KBM-7 (cell line): ENCODE measurements around the gene CPNE9.
A peak's percentile ranks its signal among the peaks of the same experiment; 100 is the strongest.

ENCODE experiments used
- DNase-seq: peaks from one replicate; pipeline ENCODE4 v3.0.0-alpha.2; 2015
- in situ Hi-C: fragments of 300-500 bp; cut with MboI; formaldehyde crosslinking; loops from 2 replicates; pipeline ENCODE4 v1.14.3; 2020; ENCODE audit warnings: low sequenced_read_pairs, low pct_unique_long_range_greater_than_20kb, mixed read lengths

Gene CPNE9

DNA sequence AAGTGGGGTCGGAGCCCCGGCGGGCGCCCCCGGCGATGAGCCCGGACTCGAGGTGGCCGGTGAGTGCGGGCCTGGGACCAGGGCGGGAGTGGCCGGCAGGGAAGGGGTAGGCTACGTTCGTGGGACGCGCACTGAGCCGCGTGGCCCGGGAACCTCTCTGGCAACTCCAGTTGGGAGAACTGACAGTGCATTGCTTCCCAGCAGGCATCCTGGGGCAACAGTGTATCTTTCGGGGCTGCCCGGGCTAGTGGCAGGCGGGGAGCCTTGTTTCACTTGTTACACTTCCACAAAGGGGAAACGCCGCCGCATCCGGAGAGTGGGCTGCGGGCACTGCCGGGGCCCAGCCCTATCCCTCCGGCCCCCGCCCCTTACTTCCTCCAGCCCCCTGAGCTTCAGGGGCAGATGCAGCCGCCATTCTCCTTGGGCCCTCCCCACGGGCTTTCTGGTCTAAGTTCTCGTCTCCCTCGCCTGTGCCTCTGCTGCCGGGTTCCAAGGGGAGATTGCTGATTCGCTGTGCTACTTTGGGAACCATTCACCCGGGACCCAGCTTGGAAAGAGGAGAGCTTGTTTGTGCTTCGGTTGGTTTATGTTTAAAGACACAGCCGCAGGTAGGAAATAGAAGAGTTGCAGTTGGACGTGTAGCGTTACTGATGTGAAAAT is 28.6 kb downstream of the CPNE9 start:
- in situ Hi-C loops: no loop called here

DNA sequence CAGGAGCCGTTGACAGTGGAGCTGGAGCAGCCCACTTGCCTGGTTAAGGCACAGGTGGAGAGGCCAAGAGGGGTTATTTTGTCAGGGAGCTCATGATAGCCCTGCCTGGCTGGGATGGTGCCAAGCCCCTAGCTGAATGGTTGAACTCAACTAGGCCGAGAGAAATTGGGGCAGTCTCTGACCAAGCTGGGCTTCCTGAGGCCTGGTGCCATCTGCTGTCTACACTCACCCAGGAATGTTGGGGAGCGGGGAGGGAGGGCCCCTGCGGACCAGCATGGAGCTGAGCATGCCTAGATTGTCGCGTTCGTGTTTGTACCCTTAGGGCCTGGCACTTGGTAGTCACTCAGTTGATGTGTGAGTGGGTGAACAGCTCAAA is 29.1 kb downstream of the CPNE9 start:
- DNase-seq: no peak
- in situ Hi-C loops: no loop called here

More for the DNA sequence above, 28.6 kb downstream of the CPNE9 start:
- peak; percentile 81 for DNase-seq

DNA sequence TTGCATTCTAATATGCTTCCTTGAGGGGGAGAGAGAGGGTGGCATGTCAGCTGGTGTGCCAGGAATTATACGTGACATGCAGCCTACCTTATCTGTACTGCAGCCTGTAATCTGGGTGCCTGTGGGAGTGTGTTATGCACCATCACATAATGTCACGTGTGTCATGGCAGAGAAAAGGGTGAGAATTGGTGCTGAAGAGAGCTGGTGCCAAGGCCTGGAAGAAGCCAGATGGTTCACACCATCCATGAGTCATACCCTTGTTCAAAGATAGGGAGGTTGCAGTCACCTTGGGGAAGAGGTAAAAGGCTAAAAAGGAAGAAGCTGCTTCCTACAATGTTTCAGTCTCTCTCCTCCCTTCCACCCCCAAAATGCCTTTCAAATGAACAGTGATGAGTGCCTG is 33.2 kb downstream of the CPNE9 start:
- in situ Hi-C loops: no loop called here
- DNase-seq: no peak

DNA sequence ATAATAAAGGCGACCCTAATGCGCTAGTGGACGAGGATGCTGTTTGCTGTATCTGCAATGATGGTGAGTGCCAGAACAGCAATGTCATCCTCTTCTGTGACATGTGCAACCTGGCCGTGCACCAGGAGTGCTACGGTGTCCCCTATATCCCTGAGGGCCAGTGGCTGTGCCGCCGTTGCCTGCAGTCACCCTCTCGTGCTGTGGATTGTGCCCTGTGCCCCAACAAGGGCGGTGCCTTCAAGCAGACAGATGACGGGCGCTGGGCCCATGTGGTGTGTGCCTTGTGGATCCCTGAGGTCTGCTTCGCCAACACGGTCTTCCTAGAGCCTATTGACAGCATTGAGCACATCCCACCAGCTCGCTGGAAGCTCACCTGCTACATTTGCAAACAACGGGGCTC is 35.5 kb downstream of the CPNE9 start:
- in situ Hi-C loops: no loop called here
- DNase-seq: no peak

DNA sequence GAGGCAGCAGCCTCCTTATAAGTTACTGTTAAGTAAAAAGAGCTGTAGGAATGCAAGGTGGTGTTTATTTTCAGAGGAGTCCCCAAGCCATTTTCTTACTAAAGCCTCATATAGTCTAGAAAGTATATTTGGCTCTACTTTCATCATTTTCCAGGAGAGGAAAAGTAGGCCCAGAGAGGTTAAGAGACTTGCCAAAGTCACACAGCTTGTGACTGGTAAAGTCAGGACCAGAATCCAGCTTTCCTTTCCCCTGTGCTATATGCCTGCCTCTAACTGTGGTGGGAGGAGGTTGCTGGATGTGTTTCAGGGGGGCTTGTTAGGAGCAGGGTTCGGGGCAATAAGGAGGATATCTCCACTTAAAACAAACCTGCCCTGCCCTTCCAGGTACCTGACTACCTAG is 38.9 kb downstream of the CPNE9 start:
- in situ Hi-C loops: no loop called here

DNA sequence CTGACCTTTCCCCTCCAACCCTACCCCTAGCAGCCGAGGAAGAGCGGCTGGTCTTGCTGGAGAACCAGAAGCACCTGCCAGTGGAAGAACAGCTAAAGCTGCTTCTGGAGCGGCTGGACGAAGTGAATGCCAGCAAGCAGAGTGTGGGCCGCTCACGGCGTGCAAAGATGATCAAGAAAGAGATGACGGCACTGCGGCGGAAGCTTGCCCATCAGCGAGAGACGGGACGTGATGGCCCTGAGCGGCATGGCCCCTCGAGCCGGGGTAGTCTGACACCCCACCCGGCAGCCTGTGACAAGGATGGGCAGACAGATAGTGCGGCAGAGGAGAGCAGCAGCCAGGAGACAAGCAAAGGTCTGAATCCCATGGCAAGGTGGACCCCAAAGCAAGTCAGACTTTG is 39.9 kb downstream of the CPNE9 start:
- in situ Hi-C loops: no loop called here
- DNase-seq: no peak

More for the DNA sequence above, 38.9 kb downstream of the CPNE9 start:
- no peak for DNase-seq

DNA sequence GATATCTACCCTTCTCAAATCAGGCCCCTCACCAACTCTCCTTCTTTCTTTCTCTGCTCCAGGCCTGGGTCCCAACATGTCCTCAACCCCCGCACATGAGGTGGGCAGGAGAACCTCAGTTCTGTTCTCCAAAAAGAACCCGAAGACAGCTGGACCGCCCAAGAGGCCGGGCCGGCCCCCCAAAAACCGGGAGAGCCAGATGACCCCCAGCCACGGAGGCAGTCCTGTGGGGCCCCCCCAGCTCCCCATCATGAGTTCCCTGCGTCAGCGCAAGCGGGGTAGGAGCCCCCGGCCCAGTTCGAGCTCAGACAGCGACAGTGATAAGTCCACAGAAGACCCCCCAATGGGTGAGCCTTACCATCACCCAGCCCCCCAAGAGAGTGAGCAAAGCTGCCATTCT is 40.5 kb downstream of the CPNE9 start:
- in situ Hi-C loops: no loop called here
- no peak for DNase-seq

DNA sequence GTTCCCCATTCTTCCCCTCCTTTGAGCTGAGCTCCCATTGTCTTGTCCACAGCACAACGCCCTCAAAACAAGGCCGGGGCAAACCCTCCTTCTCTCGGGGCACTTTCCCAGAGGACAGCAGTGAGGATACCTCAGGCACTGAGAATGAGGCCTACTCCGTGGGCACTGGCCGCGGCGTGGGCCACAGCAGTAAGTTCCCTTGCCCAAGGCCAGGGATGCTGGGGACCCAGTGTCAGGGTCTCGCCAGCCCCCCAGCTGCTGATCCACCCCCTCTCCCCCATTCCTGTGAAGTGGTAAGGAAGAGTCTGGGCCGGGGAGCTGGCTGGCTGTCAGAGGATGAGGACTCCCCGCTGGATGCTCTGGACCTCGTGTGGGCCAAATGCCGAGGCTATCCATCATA is 41.9 kb downstream of the CPNE9 start:
- in situ Hi-C loops: no loop called here
- DNase-seq: no peak

DNA sequence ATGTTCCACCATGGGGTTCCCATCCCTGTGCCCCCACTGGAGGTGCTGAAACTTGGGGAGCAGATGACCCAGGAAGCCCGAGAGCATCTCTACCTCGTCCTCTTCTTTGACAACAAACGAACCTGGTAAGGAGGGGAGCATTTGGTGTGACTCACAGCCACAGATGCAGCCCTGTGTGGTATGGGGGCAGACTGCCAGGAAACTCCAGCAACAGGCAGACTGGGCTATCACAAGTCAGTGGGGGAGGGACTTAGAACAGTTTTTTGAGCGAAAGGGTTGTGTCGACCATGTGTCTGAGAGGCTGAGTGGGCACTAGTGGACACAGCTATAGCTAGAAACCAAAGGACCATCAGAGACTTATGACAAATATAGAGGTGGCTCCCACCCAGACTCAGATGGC is 42.7 kb downstream of the CPNE9 start:
- in situ Hi-C loops: no loop called here

DNA sequence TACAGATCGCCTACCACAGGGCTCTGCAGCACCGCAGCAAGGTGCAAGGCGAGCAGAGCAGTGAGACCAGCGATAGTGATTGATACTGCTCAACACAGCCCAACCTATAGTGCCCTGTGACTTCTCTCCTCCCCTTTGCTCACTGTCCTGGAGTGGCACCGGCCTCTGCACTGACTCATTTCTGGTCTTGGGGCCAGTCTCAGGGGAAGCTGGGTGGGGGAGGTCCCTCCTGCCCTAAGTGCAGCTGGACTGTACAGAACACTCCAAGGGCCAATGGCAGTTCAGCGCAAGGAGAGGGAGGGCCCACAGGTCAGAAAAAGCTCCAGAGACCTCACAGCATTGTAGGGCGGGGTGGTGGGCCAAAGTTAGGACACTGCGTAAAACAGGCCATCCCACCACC is 43.6 kb downstream of the CPNE9 start:
- DNase-seq: no peak
- in situ Hi-C loops: no loop called here

More for the DNA sequence above, 42.7 kb downstream of the CPNE9 start:
- DNase-seq: no peak

DNA sequence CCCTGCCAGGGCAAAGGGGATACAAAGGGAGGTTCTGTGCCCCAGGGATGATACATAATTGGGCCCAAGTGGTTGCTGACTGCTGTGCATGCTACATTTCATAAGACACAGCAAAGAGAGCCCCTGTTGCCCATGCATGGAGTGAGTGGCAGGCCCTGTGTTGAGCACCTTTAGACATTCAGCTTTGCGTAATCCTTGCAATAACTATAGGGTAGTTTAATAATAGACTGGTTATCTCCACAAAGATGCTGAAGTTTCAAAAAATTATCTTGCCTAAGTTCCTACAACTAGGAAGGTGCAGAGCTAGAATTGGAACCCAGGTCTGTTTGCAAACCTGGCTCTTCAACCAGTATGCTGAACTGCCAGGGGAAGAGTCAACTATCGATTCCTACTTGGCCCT is 44.4 kb downstream of the CPNE9 start:
- in situ Hi-C loops: no loop called here
- DNase-seq: no peak

DNA sequence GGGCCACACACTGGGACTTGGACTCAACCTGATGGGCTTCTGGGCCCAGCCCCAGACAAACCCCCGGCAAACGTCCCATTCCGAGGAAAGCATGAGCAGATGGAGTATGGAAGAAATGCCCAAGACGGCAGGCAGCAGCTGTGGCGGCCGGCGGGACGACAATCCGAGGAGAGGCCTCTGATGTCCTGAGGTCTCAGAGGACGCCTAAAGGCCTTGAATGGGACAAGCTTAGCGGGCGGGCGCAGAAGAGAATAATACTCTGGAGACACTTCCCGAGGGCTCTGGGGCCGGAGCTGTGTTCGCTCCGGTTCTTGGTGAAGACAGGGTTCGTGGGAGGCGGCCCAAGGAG is 45.6 kb downstream of the CPNE9 start:
- DNase-seq: no peak
- in situ Hi-C loops: no loop called here

DNA sequence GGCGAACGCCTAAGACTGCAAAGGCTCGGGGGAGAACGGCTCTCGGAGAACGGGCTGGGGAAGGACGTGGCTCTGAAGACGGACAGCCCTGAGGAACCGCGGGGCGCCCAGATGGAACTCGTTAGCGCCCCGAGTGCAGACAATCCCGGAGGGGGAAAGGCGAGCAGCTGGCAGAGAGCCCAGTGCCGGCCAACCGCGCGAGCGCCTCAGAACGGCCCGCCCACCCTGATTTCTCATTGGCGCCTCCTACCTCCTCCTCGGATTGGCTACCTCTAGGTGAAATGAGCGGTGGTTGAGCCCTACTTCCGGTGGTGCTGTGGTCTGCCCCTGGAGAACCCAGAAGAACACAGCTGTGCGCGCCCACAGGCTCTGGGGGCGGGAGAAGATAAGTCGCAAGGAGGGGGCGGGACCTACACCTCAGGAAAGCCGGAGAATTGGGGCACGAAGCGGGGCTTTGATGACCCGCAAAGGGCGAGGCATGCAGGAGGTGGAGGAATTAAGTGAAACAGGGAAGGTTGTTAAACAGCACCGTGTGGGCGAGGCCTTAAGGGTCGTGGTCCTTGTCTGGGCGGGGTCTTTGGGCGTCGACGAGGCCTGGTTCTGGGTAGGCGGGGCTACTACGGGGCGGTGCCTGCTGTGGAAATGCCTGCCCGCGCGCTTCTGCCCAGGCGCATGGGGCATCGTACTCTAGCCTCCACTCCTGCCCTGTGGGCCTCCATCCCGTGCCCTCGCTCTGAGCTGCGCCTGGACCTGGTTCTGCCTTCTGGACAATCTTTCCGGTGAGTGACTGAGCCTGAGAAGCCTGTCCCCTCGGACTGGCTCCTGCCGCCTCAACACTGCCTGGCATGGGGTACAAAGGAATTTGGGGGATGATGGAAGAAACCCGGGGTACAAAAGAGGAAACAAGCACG is 46.3 kb downstream of the CPNE9 start, which contains the start of gene OGG1:
TSS of gene OGG1 (plus strand) at position 308 of the 911 bp plus-strand sequence. CDS start at position 643, 335 bp downstream.
- in situ Hi-C loops: no loop called here
- peak; percentile 99 for DNase-seq

DNA sequence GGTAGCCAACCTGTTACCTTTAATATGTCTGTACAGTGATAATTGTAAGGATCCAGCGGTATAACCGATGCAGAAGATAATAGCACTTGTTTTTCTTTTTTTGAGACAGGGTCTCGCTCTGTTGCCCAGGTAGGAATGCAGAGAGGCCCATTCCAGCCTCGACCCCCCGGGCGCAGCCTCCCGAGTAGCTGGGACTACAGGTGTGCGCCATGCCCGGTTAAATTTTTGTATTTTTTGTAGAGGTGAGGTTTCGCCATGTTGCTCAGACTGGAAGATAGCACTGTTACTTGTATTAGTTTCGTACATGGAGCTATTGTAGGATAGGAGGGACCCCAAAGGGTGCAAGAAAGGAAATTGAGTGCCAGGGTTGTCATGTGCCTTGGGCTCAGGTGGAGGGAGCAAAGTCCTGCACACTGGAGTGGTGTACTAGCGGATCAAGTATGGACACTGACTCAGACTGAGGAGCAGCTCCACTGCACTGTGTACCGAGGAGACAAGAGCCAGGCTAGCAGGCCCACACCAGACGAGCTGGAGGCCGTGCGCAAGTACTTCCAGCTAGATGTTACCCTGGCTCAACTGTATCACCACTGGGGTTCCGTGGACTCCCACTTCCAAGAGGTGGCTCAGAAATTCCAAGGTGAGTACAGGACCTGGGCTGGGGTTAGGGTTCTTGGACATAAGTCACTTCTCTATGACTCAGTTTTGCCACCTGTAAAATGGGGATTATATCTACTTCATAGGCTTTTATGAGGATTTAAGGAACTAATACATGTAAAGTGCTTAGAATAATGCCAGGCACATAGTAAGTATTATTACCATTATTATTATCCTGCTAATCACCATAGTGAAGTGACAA is 47.2 kb downstream of the CPNE9 start:
- in situ Hi-C loops: no loop called here
- DNase-seq: peak; percentile 48

DNA sequence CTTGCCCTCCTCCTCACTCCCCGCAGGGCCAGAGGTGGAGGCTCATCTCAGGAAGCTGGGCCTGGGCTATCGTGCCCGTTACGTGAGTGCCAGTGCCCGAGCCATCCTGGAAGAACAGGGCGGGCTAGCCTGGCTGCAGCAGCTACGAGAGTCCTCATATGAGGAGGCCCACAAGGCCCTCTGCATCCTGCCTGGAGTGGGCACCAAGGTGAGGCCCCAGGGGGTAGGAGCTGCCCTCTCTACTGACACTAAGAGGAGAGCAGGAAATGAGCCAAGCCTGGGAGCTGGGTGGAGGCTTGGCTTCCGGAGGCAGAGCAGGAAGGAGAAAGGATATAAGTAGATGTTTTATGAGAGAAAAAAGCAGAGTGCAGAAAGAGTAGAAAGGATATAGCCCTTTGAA is 51.0 kb downstream of the CPNE9 start:
- in situ Hi-C loops: no loop called here
- peak; percentile 43 for DNase-seq

DNA sequence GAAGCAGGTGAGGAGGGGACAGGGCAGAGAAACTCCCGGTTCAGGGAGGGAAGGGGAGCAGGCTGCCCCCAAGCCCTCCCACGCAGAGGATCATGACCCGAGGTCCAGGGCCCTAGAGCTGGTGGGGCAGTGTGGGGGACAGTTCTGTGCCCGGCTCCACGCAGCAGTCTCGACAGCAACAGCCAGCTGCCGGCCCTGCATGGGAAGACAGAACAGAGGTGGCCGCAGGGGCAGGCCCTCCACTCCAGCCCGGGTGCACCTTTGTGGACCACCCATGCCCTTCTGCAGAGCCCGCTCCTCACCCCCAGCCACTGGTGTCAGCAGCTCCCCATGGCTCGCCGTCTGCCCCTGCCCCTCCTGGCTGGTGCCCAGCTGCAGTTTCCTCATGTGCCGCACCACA is 53.8 kb downstream of the CPNE9 start:
- in situ Hi-C loops: no loop called here
- no peak for DNase-seq

DNA sequence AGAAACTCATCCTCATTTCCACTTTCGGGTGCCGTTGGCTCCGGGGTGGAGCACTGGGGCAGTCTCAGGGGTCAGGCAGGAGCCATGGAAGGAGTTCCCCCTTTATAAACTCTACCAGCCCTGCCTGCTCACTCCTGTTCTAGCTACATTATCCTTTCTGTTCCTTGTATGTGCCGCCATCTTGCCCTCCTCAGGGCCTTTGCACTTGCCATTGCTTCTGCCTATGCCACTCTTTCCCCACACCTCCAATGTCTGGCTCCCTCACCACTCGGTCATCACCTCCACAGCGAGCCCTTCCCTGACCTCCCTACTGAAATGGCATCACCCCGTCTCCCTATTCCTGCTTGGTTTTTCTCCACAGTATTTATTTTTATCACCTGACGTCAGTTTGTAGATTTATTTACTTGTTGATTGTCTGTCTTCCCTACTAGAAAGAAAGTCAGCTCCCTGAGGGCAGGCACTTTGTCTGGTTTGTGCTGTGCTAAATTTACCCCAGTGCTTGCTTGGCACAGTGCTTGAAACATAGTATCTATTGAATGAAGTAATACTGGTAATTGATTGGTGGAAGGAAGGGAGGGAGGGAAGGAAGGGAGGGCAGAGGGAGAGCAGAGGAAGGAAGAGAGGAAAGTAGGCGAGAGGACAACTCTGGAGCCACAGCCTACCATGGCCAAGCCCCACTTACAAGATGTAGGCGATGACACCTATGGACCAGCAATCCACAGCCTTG is 57.3 kb downstream of the CPNE9 start:
- DNase-seq: no peak
- in situ Hi-C loops: no loop called here

DNA sequence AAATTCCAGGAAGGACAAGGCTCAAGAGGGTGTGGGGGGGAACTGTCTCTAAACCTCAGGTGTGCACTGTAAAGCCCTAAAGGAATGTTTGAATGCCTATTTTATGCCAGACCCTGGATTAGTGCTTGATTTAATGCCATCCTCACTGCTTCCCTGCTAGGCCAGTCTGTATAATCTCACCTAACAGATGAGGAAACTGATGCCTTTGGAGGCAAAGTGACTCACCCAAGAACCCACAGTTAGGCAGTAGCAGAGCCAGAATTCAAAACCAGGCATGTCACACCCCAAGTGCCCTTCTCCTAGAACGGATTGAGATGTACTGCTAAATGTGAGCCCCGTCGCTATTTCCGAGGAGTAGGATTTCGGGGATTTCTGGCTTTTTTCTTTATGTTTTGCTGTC is 58.3 kb downstream of the CPNE9 start:
- no peak for DNase-seq
- in situ Hi-C loops: no loop called here

DNA sequence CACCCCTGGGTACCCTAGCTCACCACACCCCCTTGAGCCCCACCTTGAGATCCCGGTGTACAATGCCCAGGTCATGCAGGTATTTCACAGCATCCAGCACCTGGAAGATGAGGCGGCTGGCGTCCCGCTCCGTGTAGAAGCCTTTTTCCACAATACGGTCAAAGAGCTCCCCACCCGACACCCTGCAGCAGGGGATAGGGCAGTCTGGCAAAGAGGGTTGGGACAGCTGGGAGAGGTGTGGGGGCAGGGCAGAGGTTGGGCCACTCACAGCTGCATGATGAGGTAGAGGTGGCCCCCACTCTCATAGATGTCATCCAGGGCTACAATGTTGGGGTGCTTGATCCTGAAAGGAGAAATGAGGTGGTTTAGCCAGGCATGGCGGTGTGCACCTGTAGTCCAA is 59.2 kb downstream of the CPNE9 start:
- DNase-seq: no peak
- in situ Hi-C loops: no loop called here
